ENCODE results near the gene RPP14. TPM values are rescaled to one million over a fixed set of nuclear protein-coding genes. Genes with fewer than 3 reads are reported as not detected.
"Not testable (repeated sequence)": the region's sequence is repeated elsewhere in the genome, so short reads cannot be mapped to it uniquely, and the experiment has no call there.

The RPP14 gene
- 13.5 TPM for polyA plus RNA-seq (2013, experiment 1 of 2)
- polyA plus RNA-seq (2013, experiment 2 of 2), result 14.6 TPM

DNA sequence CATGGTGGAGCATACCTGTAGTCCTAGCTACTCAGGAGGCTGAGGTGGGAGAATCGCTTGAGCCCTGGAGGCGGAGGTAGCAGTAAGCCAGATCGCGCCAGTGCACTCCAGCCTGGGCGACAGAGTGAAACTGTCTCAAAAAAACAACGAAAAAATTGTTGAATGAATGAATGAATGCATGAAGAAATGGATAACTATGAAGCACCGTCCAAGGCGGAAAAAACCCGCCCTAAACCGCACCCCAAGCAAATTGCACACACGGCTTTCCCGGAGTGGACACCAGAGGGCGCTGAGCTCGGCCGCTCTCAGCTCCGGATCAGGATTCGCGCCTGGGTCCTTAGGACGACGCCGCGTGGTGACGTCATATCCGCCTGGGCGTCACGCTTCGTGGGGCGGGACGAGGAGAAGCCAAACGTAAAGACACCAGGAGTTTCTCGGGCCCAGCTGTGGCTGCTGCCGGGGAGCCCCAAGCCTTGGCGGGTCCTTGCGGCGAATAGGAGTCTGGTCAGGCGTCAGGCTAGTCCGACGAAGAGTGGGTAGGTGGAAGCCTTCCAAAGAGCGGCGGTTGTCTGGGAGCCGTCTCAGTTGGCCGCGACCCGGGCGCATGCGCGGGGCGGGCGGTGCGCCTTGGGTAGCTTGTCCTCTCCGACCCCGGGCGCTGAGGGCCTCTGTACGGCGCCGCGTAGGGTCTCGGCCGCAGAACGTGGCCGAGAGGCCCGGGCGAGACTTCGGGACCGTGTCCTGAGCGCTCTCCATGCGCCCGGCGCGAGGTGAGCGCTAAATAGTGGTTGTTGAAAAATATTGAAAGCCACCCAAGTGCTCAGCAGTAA, at the start of gene RPP14, which contains the start of gene HTD2:
Gene RPP14, plus strand, starts transcription at position 364 of the 830 bp plus-strand sequence. CDS start 4,085 bp downstream, outside the sequence.
Gene HTD2, plus strand, starts transcription at position 639 of the 830 bp plus-strand sequence. CDS start 11,094 bp downstream, outside the sequence.
- Histone ChIP-seq H3K4me1 (ENCODE audit: insufficient read depth, low read length) (0 out of 2 replicates have a peak, but pooled peaks cover 6% of the 10 kb centered on the region), H3K9me3 (ENCODE audit: insufficient read depth, low read depth, low read length) (no peaks in the 10 kb centered on the region), H3K27ac (ENCODE audit: low read depth, low read length) (peak within 1 kb of the TSS; percentile 96), H3K4me3 (ENCODE audit: low read length) (peak within 1 kb of the TSS; percentile 75), H3K9ac (ENCODE audit: low read depth, low read length) (peak within 1 kb of the TSS; percentile 90), H3K27me3 (ENCODE audit: insufficient read depth, low read length) (no peaks in the 10 kb centered on the region; the same call in 1 of the 2 replicates), H3K36me3 (ENCODE audit: insufficient read depth, low read length) (peaks cover 27% of the 10 kb centered on the region)
- 7% methylated on average over 71 of the region's 71 CpGs for WGBS

DNA sequence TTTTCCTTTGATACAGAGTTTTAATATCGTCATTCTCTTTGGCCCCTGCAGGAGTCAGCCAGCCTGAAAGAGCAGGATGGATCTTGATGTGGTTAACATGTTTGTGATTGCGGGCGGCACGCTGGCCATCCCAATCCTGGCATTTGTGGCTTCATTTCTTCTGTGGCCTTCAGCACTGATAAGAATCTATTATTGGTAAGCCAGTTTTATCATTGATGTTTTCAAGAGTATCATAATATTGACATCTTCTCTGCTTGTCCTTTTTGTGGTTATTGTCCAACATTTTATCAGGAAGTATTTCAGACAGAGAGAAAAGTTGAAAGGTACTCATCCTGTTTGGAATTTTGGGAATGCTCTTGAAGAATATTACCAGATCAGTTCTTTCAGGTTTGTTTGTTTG, 49.5 kb upstream of the RPP14 start:
- H3K36me3 ChIP-seq (ENCODE audit: insufficient read depth, low read length), result no peaks in the 10 kb centered on the region
- H3K9me3 ChIP-seq (ENCODE audit: insufficient read depth, low read depth, low read length), result no peaks in the 10 kb centered on the region
- H3K4me1 ChIP-seq (ENCODE audit: insufficient read depth, low read length), result no peaks in the 10 kb centered on the region
- no peak overlapping the region for H3K9ac ChIP-seq (ENCODE audit: low read depth, low read length)
- H3K4me3 ChIP-seq (ENCODE audit: low read length), result no peak overlapping the region
- H3K27ac ChIP-seq (ENCODE audit: low read depth, low read length), result no peak overlapping the region
- no peaks in the 10 kb centered on the region for H3K27me3 ChIP-seq (ENCODE audit: insufficient read depth, low read length)
- WGBS, result 94% methylated on average over 4 of the region's 4 CpGs

DNA sequence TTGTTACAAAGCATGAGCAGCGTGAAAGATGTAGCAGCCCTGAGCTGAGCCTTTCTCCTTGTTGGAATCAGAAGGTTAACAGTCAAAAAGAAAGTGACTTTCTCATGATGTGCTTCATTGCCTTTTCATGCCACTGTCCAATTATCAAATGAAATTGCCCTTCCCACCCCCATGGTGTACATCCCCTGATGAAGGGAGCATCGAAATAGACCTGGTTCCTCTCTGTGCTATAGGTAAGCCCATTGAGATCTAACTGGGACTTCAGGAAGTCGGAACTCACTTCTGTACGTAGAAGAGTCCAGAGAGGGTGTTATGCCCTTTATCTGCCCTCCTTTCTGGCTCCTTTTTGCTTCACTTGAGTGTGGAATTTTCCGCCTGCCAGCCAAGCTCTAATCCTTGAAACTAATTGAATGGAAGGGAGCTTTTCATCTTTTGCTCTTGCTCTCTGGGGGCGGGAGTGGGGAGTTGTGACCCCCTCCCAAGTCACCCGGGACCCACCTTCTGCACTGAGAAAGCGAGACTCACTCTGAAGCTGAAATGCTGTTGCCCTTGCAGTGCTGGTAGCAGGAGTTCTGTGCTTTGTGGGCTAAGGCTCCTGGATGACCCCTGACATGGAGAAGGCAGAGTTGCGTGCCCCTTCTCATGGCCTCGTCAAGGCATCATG, 47.5 kb upstream of the RPP14 start:
- no peaks in the 10 kb centered on the region for H3K27me3 ChIP-seq (ENCODE audit: insufficient read depth, low read length)
- WGBS, result 88% methylated on average over 10 of the region's 10 CpGs
- H3K9ac ChIP-seq (ENCODE audit: low read depth, low read length), result no peak overlapping the region
- H3K27ac ChIP-seq (ENCODE audit: low read depth, low read length), result no peak overlapping the region
- H3K4me1 ChIP-seq (ENCODE audit: insufficient read depth, low read length), result no peaks in the 10 kb centered on the region
- H3K9me3 ChIP-seq (ENCODE audit: insufficient read depth, low read depth, low read length), result no peaks in the 10 kb centered on the region
- H3K4me3 ChIP-seq (ENCODE audit: low read length), result no peak overlapping the region
- H3K36me3 ChIP-seq (ENCODE audit: insufficient read depth, low read length), result no peaks in the 10 kb centered on the region

GRCh38 chr3:58260261-58260731, 45.7 kb upstream of the RPP14 start:
- no peaks in the 10 kb centered on the region for H3K4me1 ChIP-seq (ENCODE audit: insufficient read depth, low read length)
- H3K4me3 ChIP-seq (ENCODE audit: low read length), result no peak overlapping the region
- no peak overlapping the region for H3K9ac ChIP-seq (ENCODE audit: low read depth, low read length)
- H3K27me3 ChIP-seq (ENCODE audit: insufficient read depth, low read length), result no peaks in the 10 kb centered on the region
- WGBS, result 94% methylated on average over 6 of the region's 6 CpGs
- H3K36me3 ChIP-seq (ENCODE audit: insufficient read depth, low read length), result no peaks in the 10 kb centered on the region
- H3K9me3 ChIP-seq (ENCODE audit: insufficient read depth, low read depth, low read length), result no peaks in the 10 kb centered on the region
- no peak overlapping the region for H3K27ac ChIP-seq (ENCODE audit: low read depth, low read length)

GRCh38 chr3:58260733-58261132, 45.3 kb upstream of the RPP14 start:
- WGBS, result 94% methylated on average over 6 of the region's 6 CpGs
- Histone ChIP-seq H3K27me3 (ENCODE audit: insufficient read depth, low read length) (no peaks in the 10 kb centered on the region), H3K9me3 (ENCODE audit: insufficient read depth, low read depth, low read length) (no peaks in the 10 kb centered on the region), H3K4me1 (ENCODE audit: insufficient read depth, low read length) (no peaks in the 10 kb centered on the region), H3K36me3 (ENCODE audit: insufficient read depth, low read length) (no peaks in the 10 kb centered on the region), H3K27ac (ENCODE audit: low read depth, low read length) (no peak overlapping the region), H3K4me3 (ENCODE audit: low read length) (no peak overlapping the region), H3K9ac (ENCODE audit: low read depth, low read length) (no peak overlapping the region)

DNA sequence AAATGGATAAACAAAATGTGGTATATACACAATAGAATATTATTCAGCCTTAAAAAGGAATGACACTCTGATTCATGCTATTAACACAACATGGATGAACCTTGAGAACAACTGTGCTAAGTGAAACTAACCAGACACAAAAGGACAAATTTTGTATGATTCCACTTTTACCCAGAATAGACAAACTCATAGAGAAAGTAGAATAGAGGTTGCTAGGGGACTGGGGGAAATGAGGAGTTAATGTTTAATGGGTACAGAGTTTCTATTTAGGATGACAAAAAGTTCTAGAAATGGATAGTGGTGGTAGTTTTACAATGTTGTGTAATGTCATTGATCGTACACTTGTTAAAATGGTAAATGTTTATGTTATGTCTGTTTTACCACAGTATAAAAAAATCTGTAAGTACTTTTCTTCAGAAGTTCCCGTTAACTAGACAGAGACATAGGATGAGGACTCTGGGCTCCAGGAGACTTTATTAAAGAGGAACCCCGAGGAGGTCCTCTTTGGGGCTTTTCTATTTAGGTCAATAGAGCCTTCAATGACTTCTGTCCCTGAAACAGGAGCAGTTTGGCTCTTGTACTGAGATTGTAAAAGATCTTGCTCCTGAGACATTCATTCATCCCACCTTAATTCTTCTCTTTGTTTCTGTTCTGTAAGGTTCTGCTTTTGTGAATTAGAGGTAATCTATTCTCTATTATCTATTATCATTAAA, 43.9 kb upstream of the RPP14 start:
- no peak overlapping the region for H3K27ac ChIP-seq (ENCODE audit: low read depth, low read length)
- H3K4me3 ChIP-seq (ENCODE audit: low read length), result no peak overlapping the region
- no peaks in the 10 kb centered on the region for H3K9me3 ChIP-seq (ENCODE audit: insufficient read depth, low read depth, low read length)
- no peaks in the 10 kb centered on the region for H3K36me3 ChIP-seq (ENCODE audit: insufficient read depth, low read length)
- H3K27me3 ChIP-seq (ENCODE audit: insufficient read depth, low read length), result no peaks in the 10 kb centered on the region
- H3K9ac ChIP-seq (ENCODE audit: low read depth, low read length), result no peak overlapping the region
- H3K4me1 ChIP-seq (ENCODE audit: insufficient read depth, low read length), result no peaks in the 10 kb centered on the region
- WGBS, result 94% methylated on average over 3 of the region's 3 CpGs

DNA sequence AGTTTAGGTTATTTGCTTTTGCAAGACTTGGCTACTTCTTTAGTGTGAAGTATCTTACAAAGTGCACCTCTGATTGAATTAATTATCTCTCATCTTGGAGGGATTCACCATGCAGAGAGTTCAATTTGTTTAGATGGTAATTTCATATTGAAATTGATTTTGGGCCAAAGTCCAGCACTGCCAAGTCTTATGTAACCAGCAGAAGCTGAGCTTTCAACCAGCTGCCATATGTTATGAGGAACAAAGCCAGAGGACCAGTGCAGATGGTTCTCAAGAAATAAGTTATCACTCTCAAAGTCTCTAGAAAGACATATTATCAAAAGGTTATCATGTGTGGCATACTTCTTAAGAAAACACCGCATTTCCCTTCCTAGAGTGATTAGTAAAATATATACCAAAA, 39.5 kb upstream of the RPP14 start:
- Histone ChIP-seq H3K27ac (ENCODE audit: low read depth, low read length) (no peak overlapping the region), H3K9ac (ENCODE audit: low read depth, low read length) (no peak overlapping the region), H3K4me1 (ENCODE audit: insufficient read depth, low read length) (no peaks in the 10 kb centered on the region), H3K9me3 (ENCODE audit: insufficient read depth, low read depth, low read length) (no peaks in the 10 kb centered on the region), H3K36me3 (ENCODE audit: insufficient read depth, low read length) (no peaks in the 10 kb centered on the region), H3K27me3 (ENCODE audit: insufficient read depth, low read length) (no peaks in the 10 kb centered on the region), H3K4me3 (ENCODE audit: low read length) (no peak overlapping the region)
- WGBS, result no CpG with 5 or more reads among the region's 1 CpG

DNA sequence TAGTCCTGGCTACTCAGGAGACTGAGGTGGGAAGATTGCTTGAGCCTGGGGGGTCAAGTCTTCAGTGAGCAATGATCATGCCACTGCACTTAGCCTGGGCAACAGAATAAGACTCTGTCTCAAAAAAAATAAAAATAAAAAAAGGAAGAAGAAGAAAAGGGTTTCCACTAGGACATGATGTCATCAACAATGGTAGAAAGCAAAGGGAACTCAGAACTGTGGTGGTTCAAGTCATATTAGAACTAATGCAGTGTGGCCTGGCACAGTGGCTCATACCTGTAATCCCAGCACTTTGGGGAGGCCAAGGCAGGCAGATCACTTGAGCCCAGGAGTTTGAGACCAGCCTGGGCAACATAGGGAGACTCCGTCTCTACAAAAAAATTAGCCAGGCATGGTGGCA, 38.5 kb upstream of the RPP14 start:
- 100% methylated on average over 1 of the region's 1 CpG for WGBS
- not testable (repeated sequence) for H3K9me3 ChIP-seq (ENCODE audit: insufficient read depth, low read depth, low read length); H3K9ac ChIP-seq (ENCODE audit: low read depth, low read length); H3K4me3 ChIP-seq (ENCODE audit: low read length); H3K36me3 ChIP-seq (ENCODE audit: insufficient read depth, low read length); H3K27ac ChIP-seq (ENCODE audit: low read depth, low read length); H3K27me3 ChIP-seq (ENCODE audit: insufficient read depth, low read length); H3K4me1 ChIP-seq (ENCODE audit: insufficient read depth, low read length)

DNA sequence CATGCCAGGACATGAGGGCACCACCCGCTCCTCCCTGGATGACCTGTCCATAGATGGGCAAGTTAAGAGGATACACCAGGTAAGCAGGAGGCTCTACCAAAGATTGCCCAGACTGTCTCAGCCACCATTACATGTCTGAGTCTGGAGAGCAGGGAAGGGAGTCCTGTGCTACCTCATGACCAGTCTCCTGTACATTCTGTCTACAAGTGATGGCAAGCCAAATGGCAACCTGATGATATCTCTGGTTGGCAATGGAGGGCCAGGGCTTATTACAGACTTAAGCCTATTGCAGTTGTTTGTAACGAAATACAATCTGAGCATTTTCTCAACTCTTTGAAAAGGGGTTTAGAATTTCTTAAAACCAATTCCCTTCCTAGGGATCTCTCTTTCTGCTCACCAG, 36.7 kb upstream of the RPP14 start:
- H3K9me3 ChIP-seq (ENCODE audit: insufficient read depth, low read depth, low read length), result no peaks in the 10 kb centered on the region
- H3K9ac ChIP-seq (ENCODE audit: low read depth, low read length), result no peak overlapping the region
- H3K4me1 ChIP-seq (ENCODE audit: insufficient read depth, low read length), result no peaks in the 10 kb centered on the region
- H3K27ac ChIP-seq (ENCODE audit: low read depth, low read length), result no peak overlapping the region
- no peaks in the 10 kb centered on the region for H3K36me3 ChIP-seq (ENCODE audit: insufficient read depth, low read length)
- H3K27me3 ChIP-seq (ENCODE audit: insufficient read depth, low read length), result no peaks in the 10 kb centered on the region
- 94% methylated on average over 2 of the region's 2 CpGs for WGBS
- H3K4me3 ChIP-seq (ENCODE audit: low read length), result no peak overlapping the region

GRCh38 chr3:58270485-58270884, 35.6 kb upstream of the RPP14 start:
- 95% methylated on average over 2 of the region's 2 CpGs for WGBS
- Histone ChIP-seq H3K27ac (ENCODE audit: low read depth, low read length) (no peak overlapping the region), H3K9me3 (ENCODE audit: insufficient read depth, low read depth, low read length) (no peaks in the 10 kb centered on the region), H3K27me3 (ENCODE audit: insufficient read depth, low read length) (no peaks in the 10 kb centered on the region), H3K4me1 (ENCODE audit: insufficient read depth, low read length) (no peaks in the 10 kb centered on the region), H3K4me3 (ENCODE audit: low read length) (no peak overlapping the region), H3K9ac (ENCODE audit: low read depth, low read length) (no peak overlapping the region), H3K36me3 (ENCODE audit: insufficient read depth, low read length) (no peaks in the 10 kb centered on the region)

Data from HUES64 (cell line).